T-helper 1 cell treated with Interleukin-12 subunit alpha and Interleukin-12 subunit beta and Interleukin-4 antibody, amounts not matched to agents 30 ng/mL and 1 ng/mL, for 36 hours (primary cell): ENCODE data around the gene COL4A4. TPM values are rescaled to one million over a fixed set of nuclear protein-coding genes. Genes with fewer than 3 reads are reported as not detected.

Experiments
- intact Hi-C: fragments of 100-400 bp; cut with micrococcal nuclease; formaldehyde crosslinking; loops from one replicate; pipeline ENCODE4 v1.15.1; 2024
- total RNA-seq: library from RNA; stranded (reverse); gene quantifications from 2 replicates; pipeline ENCODE4 v1.2.3, GENCODE V29; 2022

COL4A4 gene
- total RNA-seq, 1 donor from 2014 or later, result not detected

GRCh38 chr2:226983895-226984749 lies 179.9 kb downstream of the COL4A4 start:
- intact Hi-C loops, result loop anchor here (2.0 to 10.0 kb wide), 4 partner anchors 332 to 1323 kb away; no protein-coding TSS in a partner anchor

GRCh38 chr2:226981791-226982326 lies 182.1 kb downstream of the COL4A4 start:
- intact Hi-C loops, result loop anchor here (5.0 to 10.0 kb wide), 3 partner anchors 330 to 557 kb away; no protein-coding TSS in a partner anchor

- intact Hi-C loops, result no loop called here
Observed at GRCh38 chr2:226979004-226979403, 185.0 kb downstream of the COL4A4 start.

GRCh38 chr2:226978300-226978699 lies 185.7 kb downstream of the COL4A4 start:
- intact Hi-C loops, result no loop called here

GRCh38 chr2:226977775-226978190 lies 186.2 kb downstream of the COL4A4 start:
- intact Hi-C loops, result no loop called here

- intact Hi-C loops, result loop anchor here (5.0 kb wide), 1 partner anchor 133 kb away; no protein-coding TSS in a partner anchor
Observed at GRCh38 chr2:226973816-226974215, 190.2 kb downstream of the COL4A4 start.

GRCh38 chr2:226971770-226972169 lies 192.2 kb downstream of the COL4A4 start:
- intact Hi-C loops, result loop anchor here (1.0 to 5.0 kb wide), 2 partner anchors 14 to 136 kb away; no protein-coding TSS in a partner anchor

GRCh38 chr2:226971084-226971483 lies 192.9 kb downstream of the COL4A4 start:
- intact Hi-C loops, result loop anchor here (1.0 to 5.0 kb wide), 2 partner anchors 14 to 136 kb away; no protein-coding TSS in a partner anchor

GRCh38 chr2:226970362-226970761 lies 193.6 kb downstream of the COL4A4 start:
- intact Hi-C loops, result loop anchor here (1.0 to 5.0 kb wide), 2 partner anchors 23 to 137 kb away; no protein-coding TSS in a partner anchor

- intact Hi-C loops, result loop anchor here (1.0 to 5.0 kb wide), 2 partner anchors 22 to 138 kb away; no protein-coding TSS in a partner anchor
Observed at GRCh38 chr2:226969417-226970080, 194.5 kb downstream of the COL4A4 start.

GRCh38 chr2:226965376-226965775 lies 198.6 kb downstream of the COL4A4 start:
- intact Hi-C loops, result no loop called here

- intact Hi-C loops, result no loop called here
Observed at GRCh38 chr2:226963528-226963927, 200.5 kb downstream of the COL4A4 start.

GRCh38 chr2:226962176-226962773 lies 201.7 kb downstream of the COL4A4 start:
- intact Hi-C loops, result no loop called here

- intact Hi-C loops, result no loop called here
Observed at GRCh38 chr2:226959418-226959817, 204.6 kb downstream of the COL4A4 start.

- intact Hi-C loops, result no loop called here
Observed at GRCh38 chr2:226956659-226957058, 207.3 kb downstream of the COL4A4 start.

GRCh38 chr2:226953826-226954225 lies 210.2 kb downstream of the COL4A4 start:
- intact Hi-C loops, result no loop called here

- intact Hi-C loops, result no loop called here
Observed at GRCh38 chr2:226953206-226953605, 210.8 kb downstream of the COL4A4 start.
